ENCODE measurements around the gene ZNF511.
"Not testable (repeated sequence)": the region's sequence is repeated elsewhere in the genome, so short reads cannot be mapped to it uniquely, and the experiment has no call there.

Gene ZNF511

GRCh38 chr10:133316732-133317131, 8.0 kb downstream of the ZNF511 start:
- no peak overlapping the region for H2BK15ac ChIP-seq (ENCODE audit: low read length)
- H3K27me3 ChIP-seq (ENCODE audit: control insufficient read depth in 3 of 3, insufficient read depth in 3 of 3, low read depth in 1 of 3, low read length in 3 of 3): peaks cover 0 to 5% (median 4%) of the 10 kb centered on the region in 3 experiments
- no peak overlapping the region for H3K4me3 ChIP-seq (ENCODE audit: low read length in 2 of 2)
- no peak overlapping the region for H2AK5ac ChIP-seq (ENCODE audit: low read depth, low read length)
- H3K23ac ChIP-seq (ENCODE audit: low read depth, low read length, poor library complexity): no peak overlapping the region
- H3K18ac ChIP-seq (ENCODE audit: low read length): no peak overlapping the region
- H3K27ac ChIP-seq (replicated peaks; ENCODE audit: low read length): no peak overlapping the region
- peaks cover 0 to 2% of the 10 kb centered on the region in 2 donors for H3K4me1 ChIP-seq (ENCODE audit: control insufficient read depth in 2 of 2, insufficient read depth in 1 of 2, low read depth in 1 of 2, low read length in 2 of 2)
- no peak overlapping the region for H2BK5ac ChIP-seq (ENCODE audit: low read length)
- H3K4me2 ChIP-seq (ENCODE audit: insufficient read depth, low read length, poor library complexity, severe bottlenecking): no peak overlapping the region
- H3K36me3 ChIP-seq (replicated peaks in 1 of 2; ENCODE audit: control insufficient read depth in 2 of 2, insufficient read depth in 2 of 2, low read length in 2 of 2): peaks cover 8 to 15% of the 10 kb centered on the region in 2 donors
- no peak overlapping the region for H2BK120ac ChIP-seq (ENCODE audit: low read depth, low read length)
- H3K9ac ChIP-seq (ENCODE audit: low read depth, low read length, poor library complexity): no peak overlapping the region
- no peak overlapping the region for H4K8ac ChIP-seq (ENCODE audit: low read depth, low read length)
- H3K4ac ChIP-seq (ENCODE audit: low read length): no peak overlapping the region
- WGBS, 2 donors (ENCODE audit: extremely low coverage in 2 of 2, insufficient read length in 2 of 2, insufficient replicate concordance in 1 of 2): no CpG with 5 or more reads among the region's 7 CpGs
- no peak overlapping the region for H2AFZ ChIP-seq (ENCODE audit: low read length)
- H3K79me1 ChIP-seq (ENCODE audit: low read depth, low read length): peaks cover 2% of the 10 kb centered on the region
- H2BK12ac ChIP-seq (ENCODE audit: low read length): no peak overlapping the region
- H4K91ac ChIP-seq (ENCODE audit: low read depth, low read length, poor library complexity): no peak overlapping the region
- no peak for DNase-seq (ENCODE audit: low spot score)
- H3K14ac ChIP-seq (ENCODE audit: low read length): no peak overlapping the region
- no peaks in the 10 kb centered on the region for H3K9me3 ChIP-seq (replicated peaks in 1 of 2; ENCODE audit: control insufficient read depth in 2 of 2, insufficient read depth in 1 of 2, low read depth in 1 of 2, low read length in 2 of 2)

GRCh38 chr10:133318494-133319127, 9.9 kb downstream of the ZNF511 start:
- peak overlapping the region; percentile 87 for H2BK120ac ChIP-seq (ENCODE audit: low read depth, low read length)
- peak overlapping the region; percentile 62 for H3K4me2 ChIP-seq (ENCODE audit: insufficient read depth, low read length, poor library complexity, severe bottlenecking)
- peaks cover 0 to 5% (median 4%) of the 10 kb centered on the region in 3 experiments for H3K27me3 ChIP-seq (ENCODE audit: control insufficient read depth in 3 of 3, insufficient read depth in 3 of 3, low read depth in 1 of 3, low read length in 3 of 3)
- peaks cover 2% of the 10 kb centered on the region for H3K79me1 ChIP-seq (ENCODE audit: low read depth, low read length)
- no peak for DNase-seq (ENCODE audit: low spot score)
- peak overlapping the region; percentile 100 for H2AFZ ChIP-seq (ENCODE audit: low read length)
- no peak overlapping the region for H4K8ac ChIP-seq (ENCODE audit: low read depth, low read length)
- no peak overlapping the region for H4K91ac ChIP-seq (ENCODE audit: low read depth, low read length, poor library complexity)
- H2BK15ac ChIP-seq (ENCODE audit: low read length): peak overlapping the region; percentile 89
- peak overlapping the region; percentile 38 for H3K14ac ChIP-seq (ENCODE audit: low read length)
- H2BK12ac ChIP-seq (ENCODE audit: low read length): no peak overlapping the region
- H3K27ac ChIP-seq (replicated peaks; ENCODE audit: low read length): no peak overlapping the region
- peak overlapping the region; percentile 50 to 91 for H3K4me3 ChIP-seq (ENCODE audit: low read length in 2 of 2)
- H3K4me1 ChIP-seq (ENCODE audit: control insufficient read depth in 2 of 2, insufficient read depth in 1 of 2, low read depth in 1 of 2, low read length in 2 of 2): peaks cover 0 to 2% of the 10 kb centered on the region in 2 donors
- H3K9ac ChIP-seq (ENCODE audit: low read depth, low read length, poor library complexity): peak overlapping the region; percentile 90
- peak overlapping the region; percentile 98 for H3K18ac ChIP-seq (ENCODE audit: low read length)
- H3K9me3 ChIP-seq (replicated peaks in 1 of 2; ENCODE audit: control insufficient read depth in 2 of 2, insufficient read depth in 1 of 2, low read depth in 1 of 2, low read length in 2 of 2): no peaks in the 10 kb centered on the region
- H3K36me3 ChIP-seq (replicated peaks in 1 of 2; ENCODE audit: control insufficient read depth in 2 of 2, insufficient read depth in 2 of 2, low read length in 2 of 2): no peaks in the 10 kb centered on the region
- peak overlapping the region; percentile 37 for H2AK5ac ChIP-seq (ENCODE audit: low read depth, low read length)
- WGBS, 2 donors (ENCODE audit: extremely low coverage in 2 of 2, insufficient read length in 2 of 2, insufficient replicate concordance in 1 of 2): no CpG with 5 or more reads among the region's 51 CpGs
- H3K4ac ChIP-seq (ENCODE audit: low read length): no peak overlapping the region
- peak overlapping the region; percentile 73 for H3K23ac ChIP-seq (ENCODE audit: low read depth, low read length, poor library complexity)
- no peak overlapping the region for H2BK5ac ChIP-seq (ENCODE audit: low read length)

- H3K4me1 ChIP-seq (ENCODE audit: control insufficient read depth in 2 of 2, insufficient read depth in 1 of 2, low read depth in 1 of 2, low read length in 2 of 2); H3K36me3 ChIP-seq (replicated peaks in 1 of 2; ENCODE audit: control insufficient read depth in 2 of 2, insufficient read depth in 2 of 2, low read length in 2 of 2); H2BK15ac ChIP-seq (ENCODE audit: low read length); H3K4me3 ChIP-seq (ENCODE audit: low read length in 2 of 2); H4K8ac ChIP-seq (ENCODE audit: low read depth, low read length); H2BK12ac ChIP-seq (ENCODE audit: low read length); H3K79me1 ChIP-seq (ENCODE audit: low read depth, low read length); H4K91ac ChIP-seq (ENCODE audit: low read depth, low read length, poor library complexity); H3K4me2 ChIP-seq (ENCODE audit: insufficient read depth, low read length, poor library complexity, severe bottlenecking); H3K9ac ChIP-seq (ENCODE audit: low read depth, low read length, poor library complexity); H2BK5ac ChIP-seq (ENCODE audit: low read length); DNase-seq (ENCODE audit: low spot score); H2BK120ac ChIP-seq (ENCODE audit: low read depth, low read length); H3K4ac ChIP-seq (ENCODE audit: low read length); H3K18ac ChIP-seq (ENCODE audit: low read length); H2AK5ac ChIP-seq (ENCODE audit: low read depth, low read length); H3K14ac ChIP-seq (ENCODE audit: low read length); H2AFZ ChIP-seq (ENCODE audit: low read length); H3K27ac ChIP-seq (replicated peaks; ENCODE audit: low read length); H3K9me3 ChIP-seq (replicated peaks in 1 of 2; ENCODE audit: control insufficient read depth in 2 of 2, insufficient read depth in 1 of 2, low read depth in 1 of 2, low read length in 2 of 2); H3K23ac ChIP-seq (ENCODE audit: low read depth, low read length, poor library complexity): not testable (repeated sequence)
- WGBS, 2 donors (ENCODE audit: extremely low coverage in 2 of 2, insufficient read length in 2 of 2, insufficient replicate concordance in 1 of 2): no CpG with 5 or more reads among the region's 6 CpGs
- H3K27me3 ChIP-seq (ENCODE audit: control insufficient read depth in 3 of 3, insufficient read depth in 3 of 3, low read depth in 1 of 3, low read length in 3 of 3): peaks cover 0 to 16% (median 12%) of the 10 kb centered on the region in 3 experiments
These were observed 12.2 kb downstream of the ZNF511 start for GRCh38 chr10:133320852-133321422.

- not testable (repeated sequence) for H2AFZ ChIP-seq (ENCODE audit: low read length); DNase-seq (ENCODE audit: low spot score); H3K4me1 ChIP-seq (ENCODE audit: control insufficient read depth in 2 of 2, insufficient read depth in 1 of 2, low read depth in 1 of 2, low read length in 2 of 2); H2BK5ac ChIP-seq (ENCODE audit: low read length); H3K4me2 ChIP-seq (ENCODE audit: insufficient read depth, low read length, poor library complexity, severe bottlenecking); H2BK120ac ChIP-seq (ENCODE audit: low read depth, low read length); H3K79me1 ChIP-seq (ENCODE audit: low read depth, low read length); H4K8ac ChIP-seq (ENCODE audit: low read depth, low read length); H2BK12ac ChIP-seq (ENCODE audit: low read length); H2AK5ac ChIP-seq (ENCODE audit: low read depth, low read length); H3K4ac ChIP-seq (ENCODE audit: low read length); H3K36me3 ChIP-seq (replicated peaks in 1 of 2; ENCODE audit: control insufficient read depth in 2 of 2, insufficient read depth in 2 of 2, low read length in 2 of 2); H3K9me3 ChIP-seq (replicated peaks in 1 of 2; ENCODE audit: control insufficient read depth in 2 of 2, insufficient read depth in 1 of 2, low read depth in 1 of 2, low read length in 2 of 2); H3K23ac ChIP-seq (ENCODE audit: low read depth, low read length, poor library complexity); H3K18ac ChIP-seq (ENCODE audit: low read length); H3K4me3 ChIP-seq (ENCODE audit: low read length in 2 of 2); H4K91ac ChIP-seq (ENCODE audit: low read depth, low read length, poor library complexity); H3K14ac ChIP-seq (ENCODE audit: low read length); H3K9ac ChIP-seq (ENCODE audit: low read depth, low read length, poor library complexity); H2BK15ac ChIP-seq (ENCODE audit: low read length); H3K27ac ChIP-seq (replicated peaks; ENCODE audit: low read length)
- WGBS, 2 donors (ENCODE audit: extremely low coverage in 2 of 2, insufficient read length in 2 of 2, insufficient replicate concordance in 1 of 2): no CpG with 5 or more reads among the region's 14 CpGs
- H3K27me3 ChIP-seq (ENCODE audit: control insufficient read depth in 3 of 3, insufficient read depth in 3 of 3, low read depth in 1 of 3, low read length in 3 of 3): peaks cover 0 to 28% (median 25%) of the 10 kb centered on the region in 3 experiments
These were observed 13.5 kb downstream of the ZNF511 start for GRCh38 chr10:133322064-133322709.

Measured in neuronal stem cell (in vitro differentiated cells).